SK-N-SH treated with all-trans-retinoic acid at 6 μM for 48 hours (cell line): ENCODE data around the gene FIBCD1.
"Not testable (repeated sequence)": the region's sequence is repeated elsewhere in the genome, so short reads cannot be mapped to it uniquely, and the experiment has no call there.

Experiments
- ATAC-seq: fragments of 200-7000 bp; cut with Tn5 transposase; 3 replicates; pipeline ENCODE4 v1.9.1; 2020; ENCODE audit warnings: mild to moderate bottlenecking, moderate library complexity
- ARNTL ChIP-seq: fragments of 450-650 bp; formaldehyde crosslinking; IDR thresholded peaks from 2 replicates; pipeline ENCODE4 v1.5.0; 2020; ENCODE audit warnings: low read depth, mild to moderate bottlenecking, moderate library complexity, borderline replicate concordance
- BACH2 ChIP-seq: fragments of 250-450 bp; sonication (Bioruptor Pico); IDR thresholded peaks from 2 replicates; pipeline ENCODE4 v1.9.0; 2021; ENCODE audit warnings: mild to moderate bottlenecking, borderline replicate concordance
- CREB5 ChIP-seq: fragments of 250-450 bp; sonication (Bioruptor Pico); IDR thresholded peaks from 2 replicates; pipeline ENCODE4 v1.5.1; 2020; ENCODE audit warnings: low read depth, mild to moderate bottlenecking, moderate library complexity
- CSDC2 ChIP-seq: fragments of 250-450 bp; sonication (Bioruptor Pico); IDR thresholded peaks from 2 replicates; pipeline ENCODE4 v1.5.0; 2020; ENCODE audit warnings: mild to moderate bottlenecking, moderate library complexity
- ESRRG ChIP-seq: fragments of 250-450 bp; sonication (Bioruptor Pico); IDR thresholded peaks from 2 replicates; pipeline ENCODE4 v1.6.1; 2021; ENCODE audit warnings: mild to moderate bottlenecking
- PPARA ChIP-seq: fragments of 250-450 bp; sonication (Bioruptor Pico); IDR thresholded peaks from 2 replicates; pipeline ENCODE4 v1.5.0; 2020; ENCODE audit warnings: mild to moderate bottlenecking, borderline replicate concordance
- RARB ChIP-seq: fragments of 250-450 bp; sonication (Bioruptor Pico); IDR thresholded peaks from 2 replicates; pipeline ENCODE4 v1.8.0; 2021; ENCODE audit warnings: mild to moderate bottlenecking, moderate library complexity
- TCF4 ChIP-seq: fragments of 250-450 bp; sonication (Bioruptor Pico); IDR thresholded peaks from 2 replicates; pipeline ENCODE4 v1.8.0; 2021; ENCODE audit warnings: mild to moderate bottlenecking, moderate library complexity, borderline replicate concordance
- TOX ChIP-seq: fragments of 250-450 bp; sonication (Bioruptor Pico); IDR thresholded peaks from 2 replicates; pipeline ENCODE4 v1.8.0; 2021; ENCODE audit warnings: mild to moderate bottlenecking, moderate library complexity, borderline replicate concordance
- TSHZ2 ChIP-seq: fragments of 250-450 bp; sonication (Bioruptor Pico); IDR thresholded peaks from 2 replicates; pipeline ENCODE4 v1.5.0; 2020; ENCODE audit warnings: mild to moderate bottlenecking, moderate library complexity
- ZC3H10 ChIP-seq: fragments of 250-450 bp; sonication (Bioruptor Pico); IDR thresholded peaks from 2 replicates; pipeline ENCODE4 v1.5.1; 2021; ENCODE audit warnings: mild to moderate bottlenecking, moderate library complexity
- ZFP3 ChIP-seq: fragments of 250-450 bp; sonication (Bioruptor Pico); IDR thresholded peaks from 2 replicates; pipeline ENCODE4 v1.5.0; 2020; ENCODE audit warnings: mild to moderate bottlenecking, moderate library complexity
- ZNF565 ChIP-seq: fragments of 450-650 bp; formaldehyde crosslinking; conservative IDR thresholded peaks from 2 replicates; pipeline ENCODE4 v1.5.0; 2020; ENCODE audit warnings: low read depth, mild to moderate bottlenecking, moderate library complexity
- ZNF70 ChIP-seq: fragments of 450-650 bp; formaldehyde crosslinking; IDR thresholded peaks from 2 replicates; pipeline ENCODE4 v1.5.0; 2020; ENCODE audit warnings: mild to moderate bottlenecking, moderate library complexity
- ZNF8 ChIP-seq: fragments of 450-650 bp; formaldehyde crosslinking; IDR thresholded peaks from 2 replicates; pipeline ENCODE4 v1.5.0; 2020; ENCODE audit warnings: mild to moderate bottlenecking, moderate library complexity
- TF ChIP-seq, protein P1 (sequence below): fragments of 250-450 bp; sonication (Bioruptor Pico); IDR thresholded peaks from 2 replicates; pipeline ENCODE4 v1.8.0; 2020; ENCODE audit warnings: mild to moderate bottlenecking, moderate library complexity, borderline replicate concordance
- TF ChIP-seq, protein P2 (sequence below): fragments of 250-450 bp; sonication (Bioruptor Pico); IDR thresholded peaks from 2 replicates; pipeline ENCODE4 v1.5.1; 2021; ENCODE audit warnings: mild to moderate bottlenecking, moderate library complexity
- TF ChIP-seq, protein P3 (sequence below): fragments of 250-450 bp; sonication (Bioruptor Pico); IDR thresholded peaks from 2 replicates; pipeline ENCODE4 v1.8.0; 2021; ENCODE audit warnings: low read depth, mild to moderate bottlenecking, moderate library complexity, borderline replicate concordance

Gene FIBCD1

DNA sequence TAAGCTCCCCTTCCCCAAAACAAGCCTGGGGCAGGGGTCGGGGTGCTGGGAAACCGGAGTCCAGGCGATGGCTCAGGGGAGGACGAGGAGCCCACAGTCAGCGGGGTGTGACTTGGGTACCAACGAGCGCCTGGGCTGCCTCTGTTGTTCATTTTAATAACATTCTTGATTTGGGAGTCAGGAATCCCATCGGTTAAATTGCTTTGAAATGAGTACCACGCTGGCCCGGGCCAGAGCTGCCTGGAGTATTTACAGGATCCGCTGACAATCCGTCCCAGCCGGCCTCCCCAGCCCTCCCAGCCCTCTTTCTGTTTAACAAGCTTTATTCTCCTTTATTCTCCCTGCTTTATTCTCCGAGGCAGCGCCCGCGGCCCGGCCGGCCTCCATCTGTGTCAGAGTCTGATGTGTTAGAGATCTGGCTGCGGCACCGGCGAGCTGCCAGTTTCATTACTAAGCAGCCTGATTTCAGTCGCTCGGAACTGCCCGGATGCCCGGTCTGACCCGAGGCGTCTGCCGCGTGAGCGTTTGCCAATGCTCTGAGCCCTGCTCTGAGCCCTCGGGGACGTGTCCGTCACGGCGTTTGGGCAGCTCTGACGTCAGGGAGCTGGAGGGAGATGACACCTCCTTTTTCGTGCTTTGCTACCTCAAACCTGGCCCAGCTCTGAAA is 26.0 kb downstream of the FIBCD1 start:
- TF ChIP-seq ESRRG (CRISPR knock-in tag) (no peak), ZNF8 (CRISPR knock-in tag) (no peak), PPARA (CRISPR knock-in tag) (no peak), TSHZ2 (CRISPR knock-in tag) (no peak), CSDC2 (CRISPR knock-in tag) (no peak), ZC3H10 (no peak), CREB5 (CRISPR knock-in tag) (no peak), TCF4 (no peak)
- no peak for ATAC-seq

DNA sequence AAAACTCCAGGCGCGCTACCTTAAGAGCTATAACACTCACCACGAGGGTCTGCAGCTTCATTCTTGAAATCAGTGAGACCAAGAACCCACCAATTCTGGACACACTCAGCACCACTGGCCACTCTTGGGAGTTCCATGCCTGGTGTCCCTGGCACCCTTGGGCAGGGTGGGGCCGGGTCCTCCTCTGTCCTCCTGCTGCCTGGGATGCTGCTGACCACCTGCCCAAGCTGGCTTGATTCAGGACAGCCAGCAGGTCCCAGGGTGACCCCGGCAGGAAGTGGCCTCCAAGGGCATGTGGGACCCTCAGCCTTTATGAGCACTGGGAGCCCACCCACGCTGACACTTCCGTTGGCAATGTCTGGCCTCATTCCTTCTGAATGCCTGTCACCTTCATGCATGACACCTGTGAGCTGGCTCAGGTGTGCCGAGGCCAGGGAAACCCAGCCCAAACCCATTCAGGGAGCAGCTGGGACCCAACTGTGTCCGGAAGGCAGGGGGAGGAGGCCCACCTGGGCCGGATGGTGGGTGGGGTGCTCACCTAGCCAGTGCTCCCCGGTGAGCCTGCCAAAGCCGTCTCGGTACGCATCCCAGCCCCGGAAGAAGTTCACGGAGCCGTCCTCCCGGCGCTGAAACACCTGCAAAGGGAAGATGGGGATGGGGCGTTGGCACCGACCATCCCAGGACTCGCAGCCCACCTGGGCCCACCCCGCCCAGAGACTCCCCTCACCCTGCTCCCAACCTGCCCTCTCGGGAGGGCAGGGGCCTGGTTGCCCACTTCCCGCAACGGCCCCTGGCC is 27.6 kb downstream of the FIBCD1 start:
- TF ChIP-seq, protein P1, sequence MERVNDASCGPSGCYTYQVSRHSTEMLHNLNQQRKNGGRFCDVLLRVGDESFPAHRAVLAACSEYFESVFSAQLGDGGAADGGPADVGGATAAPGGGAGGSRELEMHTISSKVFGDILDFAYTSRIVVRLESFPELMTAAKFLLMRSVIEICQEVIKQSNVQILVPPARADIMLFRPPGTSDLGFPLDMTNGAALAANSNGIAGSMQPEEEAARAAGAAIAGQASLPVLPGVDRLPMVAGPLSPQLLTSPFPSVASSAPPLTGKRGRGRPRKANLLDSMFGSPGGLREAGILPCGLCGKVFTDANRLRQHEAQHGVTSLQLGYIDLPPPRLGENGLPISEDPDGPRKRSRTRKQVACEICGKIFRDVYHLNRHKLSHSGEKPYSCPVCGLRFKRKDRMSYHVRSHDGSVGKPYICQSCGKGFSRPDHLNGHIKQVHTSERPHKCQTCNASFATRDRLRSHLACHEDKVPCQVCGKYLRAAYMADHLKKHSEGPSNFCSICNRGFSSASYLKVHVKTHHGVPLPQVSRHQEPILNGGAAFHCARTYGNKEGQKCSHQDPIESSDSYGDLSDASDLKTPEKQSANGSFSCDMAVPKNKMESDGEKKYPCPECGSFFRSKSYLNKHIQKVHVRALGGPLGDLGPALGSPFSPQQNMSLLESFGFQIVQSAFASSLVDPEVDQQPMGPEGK: no peak
- TF ChIP-seq, protein P2, sequence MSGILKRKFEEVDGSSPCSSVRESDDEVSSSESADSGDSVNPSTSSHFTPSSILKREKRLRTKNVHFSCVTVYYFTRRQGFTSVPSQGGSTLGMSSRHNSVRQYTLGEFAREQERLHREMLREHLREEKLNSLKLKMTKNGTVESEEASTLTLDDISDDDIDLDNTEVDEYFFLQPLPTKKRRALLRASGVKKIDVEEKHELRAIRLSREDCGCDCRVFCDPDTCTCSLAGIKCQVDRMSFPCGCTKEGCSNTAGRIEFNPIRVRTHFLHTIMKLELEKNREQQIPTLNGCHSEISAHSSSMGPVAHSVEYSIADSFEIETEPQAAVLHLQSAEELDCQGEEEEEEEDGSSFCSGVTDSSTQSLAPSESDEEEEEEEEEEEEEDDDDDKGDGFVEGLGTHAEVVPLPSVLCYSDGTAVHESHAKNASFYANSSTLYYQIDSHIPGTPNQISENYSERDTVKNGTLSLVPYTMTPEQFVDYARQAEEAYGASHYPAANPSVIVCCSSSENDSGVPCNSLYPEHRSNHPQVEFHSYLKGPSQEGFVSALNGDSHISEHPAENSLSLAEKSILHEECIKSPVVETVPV (CRISPR knock-in tag): no peak
- TF ChIP-seq RARB (CRISPR knock-in tag) (no peak), TSHZ2 (CRISPR knock-in tag) (no peak)
- ATAC-seq: no peak

GRCh38 chr9:130910670-130911069 is 28.4 kb downstream of the FIBCD1 start:
- not testable (repeated sequence) for ATAC-seq

- ATAC-seq: not testable (repeated sequence)
Measured at GRCh38 chr9:130910041-130910440, 29.0 kb downstream of the FIBCD1 start.

GRCh38 chr9:130908878-130909355 is 30.1 kb downstream of the FIBCD1 start:
- ATAC-seq: no peak
- TF ChIP-seq ARNTL (CRISPR knock-in tag) (no peak), ZNF565 (CRISPR knock-in tag) (no peak), TSHZ2 (CRISPR knock-in tag) (no peak), ZFP3 (CRISPR knock-in tag) (no peak), TOX (CRISPR knock-in tag) (no peak), ZNF70 (CRISPR knock-in tag) (no peak), BACH2 (CRISPR knock-in tag) (no peak)
- TF ChIP-seq, protein P3, sequence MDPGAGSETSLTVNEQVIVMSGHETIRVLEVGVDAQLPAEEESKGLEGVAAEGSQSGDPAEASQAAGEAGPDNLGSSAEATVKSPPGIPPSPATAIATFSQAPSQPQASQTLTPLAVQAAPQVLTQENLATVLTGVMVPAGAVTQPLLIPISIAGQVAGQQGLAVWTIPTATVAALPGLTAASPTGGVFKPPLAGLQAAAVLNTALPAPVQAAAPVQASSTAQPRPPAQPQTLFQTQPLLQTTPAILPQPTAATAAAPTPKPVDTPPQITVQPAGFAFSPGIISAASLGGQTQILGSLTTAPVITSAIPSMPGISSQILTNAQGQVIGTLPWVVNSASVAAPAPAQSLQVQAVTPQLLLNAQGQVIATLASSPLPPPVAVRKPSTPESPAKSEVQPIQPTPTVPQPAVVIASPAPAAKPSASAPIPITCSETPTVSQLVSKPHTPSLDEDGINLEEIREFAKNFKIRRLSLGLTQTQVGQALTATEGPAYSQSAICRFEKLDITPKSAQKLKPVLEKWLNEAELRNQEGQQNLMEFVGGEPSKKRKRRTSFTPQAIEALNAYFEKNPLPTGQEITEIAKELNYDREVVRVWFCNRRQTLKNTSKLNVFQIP: no peak
